NCI-H345 (cell line): Measurements from ENCODE around the gene TRABD2B.

ENCODE experiments used
- DNase-seq: peaks from one replicate; lab custom pipeline; 2025; lab: John Stamatoyannopoulos, UW

The TRABD2B gene

GRCh38 chr1:47757226-47757975 lies 239.8 kb downstream of the TRABD2B start:
- DNase-seq: no peak

GRCh38 chr1:47756411-47756810 lies 240.8 kb downstream of the TRABD2B start:
- DNase-seq: no peak

DNA sequence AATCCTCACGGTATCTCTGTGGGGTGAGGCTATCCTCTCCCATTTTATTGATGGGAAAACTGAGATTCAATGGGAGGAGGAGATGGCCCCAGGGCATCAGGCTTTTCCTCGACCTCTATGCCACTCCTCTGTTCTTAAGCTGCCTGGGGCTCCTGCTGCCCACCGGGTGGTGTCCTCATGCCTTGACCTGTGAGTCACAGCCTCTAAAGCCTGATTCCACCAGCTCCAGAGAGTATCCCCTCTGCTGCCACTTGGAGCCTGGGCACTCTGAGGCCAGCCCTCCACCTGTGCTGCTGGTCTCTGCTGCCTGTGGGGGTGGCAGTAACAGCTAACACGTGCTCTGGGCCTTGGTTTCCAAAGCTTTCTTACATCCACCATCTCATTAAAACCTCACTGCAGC lies 241.2 kb downstream of the TRABD2B start:
- no peak for DNase-seq

DNA sequence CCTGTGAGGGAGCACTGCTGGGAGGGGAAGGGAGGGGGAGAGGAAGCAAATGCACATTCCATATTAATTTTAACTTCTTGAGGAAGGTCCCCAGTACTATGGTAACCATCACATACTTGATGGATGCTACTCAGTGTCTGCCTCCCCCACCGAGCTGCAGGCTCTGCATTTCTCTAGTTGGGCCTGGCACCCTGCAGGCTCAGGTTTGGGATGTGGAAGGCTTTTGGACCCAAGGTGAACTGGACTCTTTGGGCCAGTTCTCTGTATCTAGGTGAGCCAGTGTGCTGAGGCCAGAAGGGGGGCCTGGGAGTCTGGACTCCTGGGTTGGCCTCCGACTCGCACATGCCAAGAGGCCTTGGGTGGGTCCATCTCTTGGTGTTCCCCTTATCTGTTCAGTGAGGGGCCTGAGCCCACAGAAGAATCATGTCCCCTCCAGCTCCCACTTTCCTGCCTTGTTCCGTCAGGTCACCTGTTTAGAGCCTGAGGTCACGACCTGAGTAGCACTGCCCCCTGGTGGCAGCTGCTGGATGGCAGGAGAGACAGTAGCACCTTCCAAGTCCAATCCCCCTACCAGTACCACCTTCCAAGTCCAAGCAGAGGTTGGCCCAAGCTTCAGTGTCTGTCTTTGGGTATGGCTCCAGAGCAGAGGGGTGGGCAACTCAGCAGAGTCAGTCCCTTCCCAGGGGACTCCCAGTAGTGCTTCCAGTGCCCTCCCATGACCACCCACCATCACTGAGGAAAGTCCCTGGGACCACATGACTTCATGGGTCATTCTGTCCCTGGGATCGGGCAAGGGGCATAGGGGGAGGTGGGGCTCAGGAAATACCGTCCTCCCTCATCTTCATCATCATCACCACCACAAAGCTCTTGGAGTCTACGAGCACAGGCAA lies 241.8 kb downstream of the TRABD2B start:
- no peak for DNase-seq

DNA sequence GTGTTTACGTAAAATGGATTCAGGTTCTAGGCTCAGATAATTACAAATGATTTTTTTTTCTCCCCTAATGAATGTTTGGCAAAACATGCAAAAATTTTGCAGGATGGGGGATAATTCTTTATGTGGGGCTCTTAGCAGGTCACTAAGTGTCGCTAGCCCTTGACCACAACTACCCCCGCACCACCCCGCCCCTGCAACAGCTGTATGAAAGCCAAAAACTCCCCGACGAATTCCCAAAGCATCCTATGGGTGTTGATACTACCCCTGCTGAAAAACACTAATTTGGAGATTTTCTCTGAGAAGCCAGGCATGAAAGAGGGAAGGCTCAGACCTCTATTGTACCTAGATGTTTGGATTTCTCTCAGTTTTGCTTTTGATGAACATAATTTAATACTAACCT lies 243.0 kb downstream of the TRABD2B start:
- no peak for DNase-seq

- DNase-seq: no peak
Observed at GRCh38 chr1:47753808-47754207, 243.4 kb downstream of the TRABD2B start.

DNA sequence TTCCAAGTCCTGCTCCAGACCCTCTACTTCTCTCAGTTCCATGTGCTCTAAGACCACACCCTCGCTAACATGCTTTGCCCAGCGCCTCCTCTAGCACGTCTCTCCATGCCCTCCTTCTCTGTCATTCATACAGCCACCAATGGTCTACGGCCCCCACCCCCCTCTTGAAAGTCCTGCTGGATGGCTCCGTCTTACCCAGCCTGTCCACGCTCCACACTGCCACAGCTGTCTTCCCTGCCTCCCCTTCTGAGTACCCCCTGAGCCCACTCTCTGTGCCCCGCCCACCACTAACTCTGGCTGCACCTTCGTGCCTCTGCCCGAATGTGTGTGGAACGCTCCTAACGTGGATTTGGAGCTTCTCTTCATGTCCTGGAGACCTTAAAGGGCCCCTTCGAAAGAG lies 244.6 kb downstream of the TRABD2B start:
- DNase-seq: no peak

DNA sequence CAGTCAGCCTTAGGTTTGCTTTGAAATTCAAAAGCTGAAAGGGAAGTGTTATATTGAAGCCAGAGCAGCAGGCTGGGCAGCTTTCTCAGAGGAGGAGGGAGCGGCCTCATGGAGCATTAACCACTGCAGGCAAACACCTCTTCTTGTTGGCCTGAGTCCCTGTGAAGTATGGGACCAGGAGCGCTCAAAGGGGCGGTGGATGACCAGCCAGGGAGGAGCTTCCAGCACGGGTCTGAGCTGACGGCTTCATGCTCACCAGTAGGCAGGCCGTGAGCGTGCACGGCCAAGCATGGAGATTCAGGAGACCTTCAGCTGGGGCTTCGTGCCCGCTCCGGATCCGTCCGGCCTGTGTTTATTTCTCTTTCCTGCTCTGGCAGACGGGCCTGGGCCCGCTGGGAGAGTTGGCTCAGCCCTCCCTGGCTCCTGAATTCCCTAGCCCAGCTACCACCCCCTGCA lies 245.2 kb downstream of the TRABD2B start:
- DNase-seq: no peak

DNA sequence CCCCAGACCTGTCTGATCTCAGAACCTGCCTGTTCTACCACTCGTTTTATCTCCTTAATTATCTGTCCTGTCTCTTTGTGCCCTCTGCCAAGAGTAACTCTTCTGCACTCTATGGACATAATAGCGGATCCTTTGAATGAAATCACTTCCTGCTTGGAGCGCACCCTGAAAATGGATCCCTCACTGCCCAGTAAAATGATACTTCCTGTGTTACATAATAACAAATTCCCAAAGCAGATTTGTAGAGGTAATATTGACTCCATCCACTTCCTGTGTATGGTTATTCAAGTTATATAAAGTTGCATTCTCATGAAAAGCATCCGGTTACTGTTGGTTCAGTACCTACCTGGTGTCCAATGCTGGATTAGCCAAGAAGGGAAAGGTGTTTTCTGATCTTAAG lies 246.0 kb downstream of the TRABD2B start:
- no peak for DNase-seq

- DNase-seq: no peak
Observed at GRCh38 chr1:47745715-47746609, 251.2 kb downstream of the TRABD2B start.

GRCh38 chr1:47742890-47743760 lies 254.1 kb downstream of the TRABD2B start:
- DNase-seq: no peak

GRCh38 chr1:47738560-47739182 lies 258.5 kb downstream of the TRABD2B start:
- peak; percentile 4 for DNase-seq

- no peak for DNase-seq
Observed at GRCh38 chr1:47732489-47732888, 264.7 kb downstream of the TRABD2B start.

GRCh38 chr1:47731730-47732129 lies 265.5 kb downstream of the TRABD2B start:
- no peak for DNase-seq

GRCh38 chr1:47729685-47730084 lies 267.5 kb downstream of the TRABD2B start:
- no peak for DNase-seq

DNA sequence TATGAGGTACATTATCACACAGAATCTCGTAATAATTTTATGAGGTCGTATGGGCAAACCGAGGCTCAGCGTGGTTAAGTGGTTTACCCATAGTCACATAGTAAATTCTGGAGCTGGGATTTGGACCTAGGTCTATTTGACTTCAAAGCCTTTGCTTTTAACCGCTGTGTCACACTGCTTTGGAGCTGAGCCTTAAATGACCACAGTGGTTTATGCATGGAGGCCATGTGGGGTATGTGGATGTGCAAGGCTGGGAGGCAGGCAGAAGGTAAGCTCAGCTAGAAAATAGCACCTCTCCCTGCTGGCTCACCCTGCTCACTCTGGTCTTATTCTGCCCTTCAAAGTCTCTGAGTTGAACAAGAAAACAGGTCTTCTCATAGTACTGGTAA lies 269.5 kb downstream of the TRABD2B start:
- DNase-seq: no peak

- DNase-seq: no peak
Observed at GRCh38 chr1:47727051-47727696, 270.0 kb downstream of the TRABD2B start.

GRCh38 chr1:47725992-47726855 lies 271.0 kb downstream of the TRABD2B start:
- DNase-seq: peak; percentile 84

- no peak for DNase-seq
Observed at GRCh38 chr1:47725511-47725991, 271.6 kb downstream of the TRABD2B start.
